Stimulated activated CD4-positive, alpha-beta T cell treated with anti-CD3 and anti-CD28 coated beads, TNF-alpha, amount 100 ng/mL, for 1 hour (primary cell): ENCODE results near the gene CNIH2.

Experiments
- DNase-seq, 3 donors: peaks; one replicate each; pipeline ENCODE4 v3.0.0-alpha.2; 2020; ENCODE audit warnings: low read depth in 3 of 3, low spot score in 1 of 3

Gene CNIH2

DNA sequence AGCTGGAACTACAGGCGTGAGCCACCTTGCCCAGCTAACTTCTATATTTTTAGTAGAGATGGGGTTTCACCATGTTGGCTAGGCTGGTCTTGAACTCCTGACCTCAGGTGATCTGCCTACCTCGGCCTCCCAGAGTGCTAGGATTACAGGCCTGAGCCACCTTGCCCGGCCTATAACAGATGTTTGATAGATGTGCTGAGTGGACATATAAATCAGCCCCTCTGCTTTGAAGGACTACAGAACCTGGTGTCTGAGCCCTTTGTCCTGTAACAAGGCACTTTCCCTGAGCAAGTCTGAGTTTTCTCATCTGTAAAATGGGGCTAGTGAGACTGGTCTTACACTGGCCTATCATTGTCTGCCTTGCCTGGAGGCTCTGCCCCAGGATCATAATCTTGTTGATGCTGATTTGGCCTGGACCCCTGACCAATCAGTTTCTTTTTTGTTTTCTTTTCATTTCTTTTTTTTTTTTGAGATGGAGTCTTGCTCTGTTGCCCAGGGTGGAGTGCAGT lies 51.2 kb downstream of the CNIH2 start:
- no peak for DNase-seq

DNA sequence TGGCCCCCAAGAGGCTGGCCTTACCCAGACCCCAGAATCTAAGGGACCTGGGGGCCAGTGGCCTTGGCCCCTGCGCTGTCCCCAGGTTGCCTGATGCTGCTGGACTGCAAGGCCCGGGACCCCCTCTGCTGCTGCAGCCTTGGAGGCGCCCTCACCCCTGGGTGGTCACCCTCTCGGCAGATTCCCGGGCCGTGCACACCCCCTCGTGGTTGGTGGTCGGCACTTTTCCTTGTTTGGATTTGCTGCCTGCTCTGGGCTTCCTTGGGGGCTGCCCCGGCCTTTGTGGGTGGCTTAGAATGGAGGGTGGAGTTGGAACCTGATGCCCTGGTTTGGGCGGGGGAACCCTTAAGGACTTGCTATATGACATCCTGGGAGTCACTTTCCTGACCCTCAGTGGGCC lies 53.0 kb downstream of the CNIH2 start:
- DNase-seq = no peak

DNA sequence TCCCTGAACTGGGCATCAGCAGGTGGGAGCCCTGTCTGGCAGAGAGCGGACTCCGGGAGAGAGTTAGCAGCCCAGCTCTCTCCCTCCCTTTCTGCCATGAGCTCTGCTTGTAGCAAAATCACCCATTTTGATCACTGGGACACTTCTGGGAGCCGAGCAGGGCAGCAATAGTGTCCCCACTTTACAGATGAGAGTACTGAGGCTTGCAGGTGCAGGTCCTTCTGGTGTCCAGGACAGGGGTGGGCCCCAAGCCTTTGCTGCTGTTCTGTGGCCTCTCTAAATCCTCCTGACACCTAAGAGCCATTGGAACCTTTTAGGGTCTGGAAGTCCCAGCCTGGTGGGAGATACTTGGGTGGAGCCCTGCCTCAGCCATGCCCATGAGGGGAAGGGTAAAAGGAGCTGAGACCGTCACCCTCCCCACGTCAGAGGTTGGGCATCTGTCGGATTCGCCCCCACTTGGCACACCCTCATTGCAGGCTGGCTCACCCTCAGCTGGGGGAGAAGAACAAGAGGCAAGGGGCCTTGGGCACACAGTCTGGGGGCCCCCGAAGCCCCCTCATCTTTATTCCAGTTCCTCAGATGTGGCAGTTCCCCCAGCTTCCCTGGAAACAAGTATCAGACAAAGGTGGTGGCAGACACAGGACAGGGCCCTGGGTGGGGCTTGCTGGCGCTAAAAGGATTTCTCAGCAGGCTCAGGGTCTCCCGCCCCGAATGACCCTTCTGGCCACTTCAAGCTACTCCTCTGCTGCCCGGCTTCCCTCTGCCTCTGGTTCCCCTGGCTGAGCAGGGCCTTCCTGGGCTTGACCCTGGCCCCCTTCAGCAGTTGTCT lies 53.8 kb downstream of the CNIH2 start:
- no peak for DNase-seq

- DNase-seq = no peak
Observed at GRCh38 chr11:66332371-66333219, 54.6 kb downstream of the CNIH2 start.

- DNase-seq = no peak
Observed at GRCh38 chr11:66333220-66333877, 55.4 kb downstream of the CNIH2 start.
